GM23248 (cell line): Measurements from ENCODE around the gene ERG.

Source experiments
- EZH2 ChIP-seq: fragments of 200-600 bp; sonication (generic); IDR thresholded peaks from 2 replicates; pipeline ENCODE4 v1.6.1; 2018; ENCODE audit warnings: antibody characterized with exemption, mild to moderate bottlenecking; ENCODE audit not compliant: insufficient read depth, poor library complexity, severe bottlenecking
- EZH2phosphoT487 ChIP-seq: fragments of 200-600 bp; sonication (generic); IDR thresholded peaks from 2 replicates; pipeline ENCODE4 v1.6.1; 2018; ENCODE audit warnings: antibody characterized with exemption, moderate library complexity, mild to moderate bottlenecking, low read depth; ENCODE audit not compliant: insufficient read depth

DNA sequence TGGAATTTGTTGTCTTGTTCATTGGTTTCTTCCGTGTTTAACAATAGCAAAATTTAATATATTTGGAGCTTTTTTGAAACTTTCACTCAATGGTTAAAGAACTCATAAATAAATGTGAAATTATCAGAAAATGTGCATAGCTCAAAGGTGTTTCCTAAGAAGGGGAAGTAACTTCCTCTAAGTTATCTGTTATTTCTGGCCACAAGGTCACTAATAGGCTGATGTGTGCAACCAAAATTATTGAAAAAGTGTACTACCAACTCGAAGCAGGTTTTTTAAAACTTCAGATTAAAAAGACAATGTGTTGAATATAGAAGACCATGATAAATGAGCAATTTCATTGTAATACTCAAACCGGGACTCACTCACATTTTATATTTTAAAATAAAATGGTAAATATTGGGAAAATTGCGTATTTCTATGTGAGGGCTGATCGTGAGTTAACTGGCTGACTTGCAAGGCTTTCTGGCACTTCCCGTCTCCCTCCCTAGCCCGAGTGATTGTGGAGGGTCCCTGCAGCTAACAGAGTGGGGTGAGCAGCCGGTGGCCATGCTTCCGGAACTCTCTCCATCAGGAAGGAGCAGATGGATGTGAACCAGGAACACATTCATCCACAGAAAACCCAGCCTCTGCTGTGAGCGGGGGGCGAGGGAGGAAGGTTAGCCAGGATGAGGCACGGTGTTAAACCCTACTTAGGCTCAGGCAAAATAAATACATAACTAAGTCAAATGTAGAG lies 96.9 kb downstream of the ERG start:
- TF ChIP-seq EZH2phosphoT487 (no peak), EZH2 (no peak)
